ENCODE results near the gene BEST3. TPM values are rescaled to one million over a fixed set of nuclear protein-coding genes. Genes with fewer than 3 reads are reported as not detected.

Gene BEST3
- total RNA-seq, 4 donors from 2014 or later, result not detected

- no peaks in the 10 kb centered on the region for H3K27me3 ChIP-seq
- no peak overlapping the region for H3K27ac ChIP-seq
- peaks cover 0 to 7% (median 0%) of the 10 kb centered on the region in 3 donors for H3K4me1 ChIP-seq
- no peak for DNase-seq
- no peaks in the 10 kb centered on the region for H3K36me3 ChIP-seq
- no peaks in the 10 kb centered on the region for H3K9me3 ChIP-seq
- intact Hi-C loops (cut with DNase I), result no loop called here
- WGBS, 2 donors, result 67 to 87% methylated on average over 1 of the region's 1 CpG
- no peak overlapping the region for H3K4me3 ChIP-seq
- TF ChIP-seq POLR2A (IDR thresholded peaks at IDR 0.05) (no peak), CTCF (IDR thresholded peaks at IDR 0.05) (no peak)
Measured at GRCh38 chr12:69733638-69734037, 34.5 kb upstream of the BEST3 start.

GRCh38 chr12:69732088-69732487, 33.0 kb upstream of the BEST3 start:
- H3K9me3 ChIP-seq, result no peaks in the 10 kb centered on the region
- no peak for TF ChIP-seq CTCF (IDR thresholded peaks at IDR 0.05)
- TF ChIP-seq POLR2A (IDR thresholded peaks at IDR 0.05), result no peak
- no peak overlapping the region for H3K27ac ChIP-seq
- intact Hi-C loops (cut with DNase I), result no loop called here
- H3K36me3 ChIP-seq, result no peaks in the 10 kb centered on the region
- no peaks in the 10 kb centered on the region for H3K4me1 ChIP-seq
- no peak for DNase-seq
- 36 to 56% methylated on average over 1 of the region's 1 CpG for WGBS, 2 donors
- no peaks in the 10 kb centered on the region for H3K27me3 ChIP-seq
- no peak overlapping the region for H3K4me3 ChIP-seq

GRCh38 chr12:69726922-69727321, 27.8 kb upstream of the BEST3 start:
- Histone ChIP-seq H3K27ac (no peak overlapping the region), H3K4me1 (no peaks in the 10 kb centered on the region), H3K36me3 (no peaks in the 10 kb centered on the region), H3K27me3 (peaks cover 0 to 4% (median 0%) of the 10 kb centered on the region in 4 donors), H3K9me3 (no peaks in the 10 kb centered on the region), H3K4me3 (no peak overlapping the region)
- intact Hi-C loops (cut with DNase I), result no loop called here
- no peak for DNase-seq
- WGBS, 2 donors, result 89 to 91% methylated on average over 4 of the region's 4 CpGs
- TF ChIP-seq POLR2A (IDR thresholded peaks at IDR 0.05), result no peak
- TF ChIP-seq CTCF (IDR thresholded peaks at IDR 0.05), result no peak

- Histone ChIP-seq H3K27me3 (peaks cover 0 to 10% (median 0%) of the 10 kb centered on the region in 4 donors), H3K4me1 (no peaks in the 10 kb centered on the region), H3K36me3 (no peaks in the 10 kb centered on the region), H3K9me3 (no peaks in the 10 kb centered on the region), H3K27ac (no peak overlapping the region), H3K4me3 (no peak overlapping the region)
- WGBS, 2 donors, result 71 to 81% methylated on average over 3 of the region's 3 CpGs
- TF ChIP-seq POLR2A (IDR thresholded peaks at IDR 0.05) (no peak), CTCF (IDR thresholded peaks at IDR 0.05) (no peak)
- intact Hi-C loops (cut with DNase I), result no loop called here
- no peak for DNase-seq
Measured at GRCh38 chr12:69720750-69721149, 21.6 kb upstream of the BEST3 start.

GRCh38 chr12:69719336-69720316, 20.5 kb upstream of the BEST3 start:
- no peak for TF ChIP-seq POLR2A (IDR thresholded peaks at IDR 0.05)
- TF ChIP-seq CTCF (IDR thresholded peaks at IDR 0.05), result no peak
- peaks cover 0 to 10% (median 0%) of the 10 kb centered on the region in 4 donors for H3K27me3 ChIP-seq
- DNase-seq, result no peak
- H3K36me3 ChIP-seq, result no peaks in the 10 kb centered on the region
- intact Hi-C loops (cut with DNase I), result no loop called here
- H3K9me3 ChIP-seq, result no peaks in the 10 kb centered on the region
- H3K27ac ChIP-seq, result no peak overlapping the region
- 71 to 80% methylated on average over 1 of the region's 1 CpG for WGBS, 2 donors
- no peaks in the 10 kb centered on the region for H3K4me1 ChIP-seq
- no peak overlapping the region for H3K4me3 ChIP-seq

Data from esophagus squamous epithelium (tissue), 5 donors.